Thymus (tissue), 11 donors: ENCODE data around the gene CDH12. TPM values are rescaled to one million over a fixed set of nuclear protein-coding genes. Genes with fewer than 3 reads are reported as not detected.

Experiments
- DNase-seq, 9 donors: peaks; one replicate each; pipeline ENCODE4 v3.0.0-alpha.2; 2013; ENCODE audit warnings: low spot score in 9 of 9, low read depth in 6 of 9, missing footprints in 1 of 9
- H3K27ac ChIP-seq, 2 donors: one replicate each; pipeline ENCODE4 v1.5.1; 2013; ENCODE audit warnings: control low read depth in 1 of 2, low read depth in 1 of 2, low read length in 1 of 2, mild to moderate bottlenecking in 1 of 2, moderate library complexity in 1 of 2
- H3K27me3 ChIP-seq, 2 donors: one replicate each; pipeline ENCODE4 v1.5.1; 2013; ENCODE audit warnings: low read length in 1 of 2; ENCODE audit not compliant: control insufficient read depth in 2 of 2, insufficient read depth in 1 of 2
- H3K36me3 ChIP-seq, 2 donors: one replicate each; pipeline ENCODE4 v1.5.1; 2013; ENCODE audit warnings: low read length in 1 of 2, mild to moderate bottlenecking in 1 of 2, moderate library complexity in 1 of 2; ENCODE audit not compliant: control insufficient read depth in 2 of 2, insufficient read depth in 2 of 2
- H3K4me1 ChIP-seq, 2 donors: one replicate each; pipeline ENCODE4 v1.5.1; 2013; ENCODE audit warnings: low read length in 2 of 2; ENCODE audit not compliant: control insufficient read depth in 2 of 2, insufficient read depth in 2 of 2
- H3K4me3 ChIP-seq, 2 donors: one replicate each; pipeline ENCODE4 v1.5.1; 2013; ENCODE audit warnings: low read length in 2 of 2, control low read depth in 1 of 2, mild to moderate bottlenecking in 1 of 2
- H3K9me3 ChIP-seq, 2 donors: one replicate each; pipeline ENCODE4 v1.5.1; 2013; ENCODE audit warnings: low read length in 1 of 2, mild to moderate bottlenecking in 1 of 2; ENCODE audit not compliant: control insufficient read depth in 2 of 2, insufficient read depth in 1 of 2
- WGBS: extraction: QIAGEN DNeasy Blood & Tissue Kit; methylation state at CpG from one replicate; pipeline ENCODE4 v1.1.7; 2013; 5-methylcytosine and 5-hydroxymethylcytosine counted together
- polyA plus RNA-seq: library from polyadenylated mRNA; stranded (reverse); fragments of 200-250 nt; gene quantifications from one replicate; pipeline ENCODE4 v1.2.3, GENCODE V29; 2013
- total RNA-seq: library from RNA; stranded (reverse); fragments of 120-200 nt; gene quantifications from one replicate; pipeline ENCODE4 v1.2.4, GENCODE V29; 2013
- donor health status: healthy.

CDH12 gene
- total and polyA plus RNA-seq, 2 donors, result 0.05 to 0.09 TPM

DNA sequence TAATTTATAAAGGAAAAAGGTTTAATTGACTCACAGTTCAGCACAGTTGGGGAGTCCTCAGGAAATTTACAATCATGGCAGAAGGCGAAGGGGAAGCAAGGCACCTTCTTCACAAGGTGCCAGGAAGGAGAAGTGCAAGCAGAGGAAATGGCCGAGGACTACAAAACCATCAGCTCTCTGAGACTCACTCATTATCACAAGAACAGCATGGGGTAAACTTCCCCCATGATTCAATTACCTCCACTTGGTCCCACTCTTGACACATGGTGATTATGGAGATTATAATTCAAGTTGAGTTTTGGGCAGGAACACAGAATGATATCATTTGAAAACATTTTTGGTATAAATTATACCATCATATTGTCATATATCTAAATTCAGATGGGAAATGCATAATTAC is 934.7 kb downstream of the CDH12 start:
- Histone ChIP-seq H3K27me3 (no peaks in the 10 kb centered on the region), H3K27ac (no peak overlapping the region), H3K4me1 (no peaks in the 10 kb centered on the region), H3K36me3 (no peaks in the 10 kb centered on the region), H3K9me3 (no peaks in the 10 kb centered on the region), H3K4me3 (no peak overlapping the region)
- 70% methylated on average over 2 of the region's 2 CpGs for WGBS
- no peak for DNase-seq

DNA sequence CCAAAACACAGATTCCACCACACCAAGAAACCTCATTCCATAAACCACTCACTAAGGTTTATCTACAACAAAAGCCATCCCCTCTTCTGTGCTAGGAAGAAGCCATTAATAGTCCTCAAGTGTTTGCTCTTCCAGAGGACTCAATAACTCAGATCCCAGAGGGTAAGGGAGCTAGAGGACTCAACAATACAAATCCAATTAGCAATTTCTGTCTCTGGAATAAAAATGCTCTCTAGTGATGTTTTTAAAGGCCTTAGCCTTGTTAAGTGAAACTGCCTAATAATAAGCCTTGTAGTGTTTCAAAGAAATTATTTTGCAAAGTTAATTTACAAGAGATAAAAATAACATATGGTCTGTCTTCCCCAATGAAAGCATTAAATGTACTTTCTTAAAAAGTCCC is 942.4 kb downstream of the CDH12 start:
- no peak overlapping the region for H3K4me3 ChIP-seq
- H3K36me3 ChIP-seq, result no peaks in the 10 kb centered on the region
- no peak for DNase-seq
- H3K27ac ChIP-seq, result no peak overlapping the region
- no peaks in the 10 kb centered on the region for H3K4me1 ChIP-seq
- no peaks in the 10 kb centered on the region for H3K27me3 ChIP-seq
- no peaks in the 10 kb centered on the region for H3K9me3 ChIP-seq

DNA sequence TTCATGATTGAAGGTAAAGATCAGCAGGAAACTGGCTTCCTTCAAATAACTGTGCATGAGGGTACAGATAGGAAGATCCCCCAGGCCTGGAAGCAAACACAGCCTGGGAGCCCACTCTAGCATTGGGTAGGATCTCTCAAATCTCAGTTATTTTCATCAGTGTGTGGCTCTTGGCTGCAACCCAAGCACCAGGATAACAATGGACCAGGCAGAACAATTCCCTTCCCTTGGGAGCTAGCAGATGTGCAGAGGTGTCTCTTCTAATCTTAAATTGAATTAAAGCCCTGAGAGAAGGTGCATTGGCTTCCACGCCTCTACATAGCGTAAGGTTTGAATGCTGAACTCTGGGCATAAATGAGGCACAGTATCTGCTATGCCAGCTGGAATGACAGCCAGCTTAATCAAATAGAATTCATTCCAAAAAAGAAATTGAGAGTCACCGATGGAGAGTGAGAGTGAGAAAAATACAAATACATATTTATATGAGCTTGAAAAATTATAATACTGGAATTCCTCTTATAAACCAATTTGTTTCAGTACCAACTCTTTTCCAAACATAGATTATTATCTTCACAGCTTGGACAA is 957.3 kb downstream of the CDH12 start:
- Histone ChIP-seq H3K4me1 (no peaks in the 10 kb centered on the region), H3K27ac (no peak overlapping the region), H3K27me3 (no peaks in the 10 kb centered on the region), H3K9me3 (no peaks in the 10 kb centered on the region), H3K4me3 (no peak overlapping the region), H3K36me3 (no peaks in the 10 kb centered on the region)
- WGBS, result 69% methylated on average over 3 of the region's 3 CpGs
- DNase-seq, result no peak

DNA sequence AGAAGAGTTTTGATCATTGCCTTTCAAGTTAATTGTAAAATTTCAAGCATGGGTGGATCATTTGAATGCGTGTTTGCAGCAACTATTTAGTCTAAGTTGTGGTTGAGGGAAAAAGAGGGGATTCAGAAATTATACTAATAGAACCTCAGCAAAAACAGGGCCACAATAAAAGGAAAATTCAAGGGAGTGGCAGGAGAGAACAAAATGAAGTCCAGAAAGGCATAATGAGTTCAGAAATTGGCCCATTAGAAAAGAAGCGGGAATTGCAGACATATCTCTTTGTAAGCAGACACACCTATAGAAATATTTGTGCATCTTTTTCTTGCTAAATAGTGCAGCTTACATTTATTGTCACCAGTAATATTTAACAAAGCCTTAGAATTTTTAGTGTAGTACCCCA is 960.0 kb downstream of the CDH12 start:
- no peak overlapping the region for H3K4me3 ChIP-seq
- H3K9me3 ChIP-seq, result no peaks in the 10 kb centered on the region
- no peaks in the 10 kb centered on the region for H3K27me3 ChIP-seq
- no peak overlapping the region for H3K27ac ChIP-seq
- DNase-seq, result no peak
- no peaks in the 10 kb centered on the region for H3K4me1 ChIP-seq
- WGBS, result 98% methylated on average over 2 of the region's 2 CpGs
- no peaks in the 10 kb centered on the region for H3K36me3 ChIP-seq

DNA sequence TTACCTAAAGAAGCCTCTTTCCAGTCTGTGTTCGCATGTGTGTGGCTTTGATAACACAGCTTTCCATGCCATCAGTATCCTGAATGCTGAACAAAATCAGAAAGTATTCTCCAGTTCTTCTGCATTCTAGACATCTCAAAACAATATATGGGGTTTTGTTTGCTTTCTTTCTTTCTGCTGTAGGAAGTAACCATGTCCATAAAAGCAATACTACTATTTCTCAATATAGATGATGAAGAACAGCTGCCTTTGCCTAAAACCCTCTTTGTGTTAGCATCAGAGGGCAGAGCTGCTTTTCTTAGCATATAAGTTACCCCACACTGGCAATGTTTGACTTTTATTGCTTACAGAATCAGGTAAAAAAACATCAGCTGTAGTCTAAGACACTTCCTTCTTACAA is 963.6 kb downstream of the CDH12 start:
- 84% methylated on average over 1 of the region's 1 CpG for WGBS
- Histone ChIP-seq H3K27ac (no peak overlapping the region), H3K36me3 (no peaks in the 10 kb centered on the region), H3K4me3 (no peak overlapping the region), H3K9me3 (no peaks in the 10 kb centered on the region), H3K4me1 (no peaks in the 10 kb centered on the region), H3K27me3 (no peaks in the 10 kb centered on the region)
- DNase-seq, result no peak

DNA sequence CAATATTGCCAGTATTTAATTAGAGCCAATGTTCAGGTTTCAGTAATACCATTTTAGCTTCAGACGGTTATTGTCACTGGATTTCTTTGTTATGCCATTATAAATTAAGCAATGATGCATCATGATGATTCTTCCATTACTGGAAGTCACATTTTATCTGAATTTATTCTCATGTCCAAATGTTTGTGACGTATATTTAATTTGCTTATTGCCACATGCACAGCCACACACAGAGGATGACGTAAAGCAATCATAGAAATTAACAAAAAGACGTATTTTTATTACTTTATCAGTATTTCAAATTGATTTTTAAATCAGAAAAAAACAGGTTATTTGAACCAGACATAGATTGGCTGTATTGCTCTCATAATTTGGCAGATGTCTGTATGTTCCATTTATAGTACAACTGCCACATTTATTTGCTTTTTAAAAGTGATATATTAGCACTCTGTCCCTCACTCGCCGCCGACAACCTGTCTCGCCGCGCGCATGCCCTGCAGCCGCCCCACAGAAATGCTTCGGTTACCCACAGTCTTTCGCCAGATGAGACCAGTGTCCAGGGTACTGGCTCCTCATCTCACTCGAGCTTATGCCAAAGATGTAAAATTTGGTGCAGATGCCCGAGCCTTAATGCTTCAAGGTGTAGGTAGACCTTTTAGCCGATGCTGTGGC is 970.9 kb downstream of the CDH12 start:
- 95% methylated on average over 17 of the region's 17 CpGs for WGBS
- DNase-seq, result no peak

DNA sequence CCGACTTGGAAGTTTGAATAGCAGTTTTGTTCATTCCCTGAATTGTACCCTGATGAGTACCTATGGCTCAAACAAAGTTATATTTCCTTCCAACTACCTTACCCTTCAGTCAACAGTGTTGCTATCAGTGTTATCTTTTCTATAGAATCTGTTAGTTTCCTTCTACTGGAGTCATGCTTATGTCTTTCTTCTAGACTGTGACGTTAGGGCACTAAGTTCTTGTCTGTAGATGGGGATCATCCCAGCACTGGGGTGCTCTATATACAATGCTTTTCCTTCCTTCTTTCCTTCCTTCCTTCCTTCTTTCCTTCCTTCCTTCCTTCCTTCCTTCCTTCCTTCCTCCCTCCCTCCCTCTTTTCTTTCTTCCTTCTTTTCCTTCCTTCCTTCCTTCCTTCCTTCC is 973.0 kb downstream of the CDH12 start:
- H3K4me3 ChIP-seq, result no peak overlapping the region
- DNase-seq, result no peak
- H3K9me3 ChIP-seq, result no peaks in the 10 kb centered on the region
- WGBS, result 88% methylated on average over 2 of the region's 2 CpGs
- no peaks in the 10 kb centered on the region for H3K36me3 ChIP-seq
- no peaks in the 10 kb centered on the region for H3K27me3 ChIP-seq
- no peaks in the 10 kb centered on the region for H3K4me1 ChIP-seq
- no peak overlapping the region for H3K27ac ChIP-seq

More for the DNA sequence above, 970.9 kb downstream of the CDH12 start:
- Histone ChIP-seq H3K27me3 (no peaks in the 10 kb centered on the region), H3K4me1 (no peaks in the 10 kb centered on the region), H3K36me3 (no peaks in the 10 kb centered on the region), H3K9me3 (no peaks in the 10 kb centered on the region), H3K4me3 (no peak overlapping the region), H3K27ac (no peak overlapping the region)

DNA sequence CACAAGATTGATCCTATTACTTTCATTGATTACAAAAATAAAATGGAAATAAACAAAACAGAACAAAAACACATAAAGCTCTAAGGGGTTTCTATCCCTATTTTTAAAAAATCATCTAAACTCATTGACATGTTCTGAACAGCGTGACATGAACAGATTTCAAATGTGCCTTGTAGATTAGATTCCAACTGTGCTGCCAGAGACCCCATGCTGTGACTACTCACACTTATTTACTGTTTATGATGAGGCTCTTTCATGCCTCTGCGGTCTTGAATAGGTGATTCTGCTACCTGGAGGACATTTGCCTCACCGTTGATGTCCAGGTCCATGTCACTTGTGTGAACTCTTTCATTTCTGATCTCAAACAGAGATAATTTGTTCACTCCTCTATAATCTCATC is 990.2 kb downstream of the CDH12 start:
- Histone ChIP-seq H3K4me3 (no peak overlapping the region), H3K36me3 (no peaks in the 10 kb centered on the region), H3K27ac (no peak overlapping the region), H3K9me3 (peaks cover 0 to 4% of the 10 kb centered on the region in 2 donors), H3K4me1 (no peaks in the 10 kb centered on the region), H3K27me3 (no peaks in the 10 kb centered on the region)
- no peak for DNase-seq
- WGBS, result 59% methylated on average over 3 of the region's 3 CpGs

DNA sequence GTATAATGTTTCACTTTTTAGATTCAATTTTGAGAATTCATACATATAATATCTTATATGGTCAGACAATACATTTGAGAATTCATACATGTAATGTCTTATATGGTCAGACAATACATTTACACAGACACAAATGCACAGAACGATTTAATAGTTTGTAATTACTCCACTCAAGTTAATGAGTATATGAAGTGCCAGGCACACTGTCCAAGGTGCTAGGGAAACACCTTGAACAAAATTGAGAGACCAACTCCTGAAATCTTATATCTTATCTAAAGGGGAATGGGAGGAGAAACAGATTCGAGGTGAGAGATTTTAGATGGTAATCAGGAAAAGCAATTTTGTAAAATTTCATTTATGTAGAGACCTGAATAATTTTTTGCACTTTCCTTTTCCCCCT is 994.7 kb downstream of the CDH12 start:
- H3K36me3 ChIP-seq, result no peaks in the 10 kb centered on the region
- H3K27ac ChIP-seq, result no peak overlapping the region
- 85% methylated on average over 2 of the region's 2 CpGs for WGBS
- no peaks in the 10 kb centered on the region for H3K4me1 ChIP-seq
- H3K27me3 ChIP-seq, result no peaks in the 10 kb centered on the region
- H3K4me3 ChIP-seq, result no peak overlapping the region
- DNase-seq, result no peak
- H3K9me3 ChIP-seq, result no peaks in the 10 kb centered on the region
